CD4-positive, alpha-beta memory T cell (primary cell): ENCODE results near the gene OR4C45. TPM values are rescaled to one million over a fixed set of nuclear protein-coding genes. Genes with fewer than 3 reads are reported as not detected.
"Not testable (repeated sequence)": the region's sequence is repeated elsewhere in the genome, so short reads cannot be mapped to it uniquely, and the experiment has no call there.

Experiments used
- CTCF ChIA-PET: fragments of 350-600 bp; sonication (Branson Sonifier 250); formaldehyde crosslinking; loops from one replicate; lab custom pipeline; 2021; ENCODE audit warnings: inconsistent platforms; ENCODE audit not compliant: partially characterized antibody; lab: Charles Lee
- POLR2A ChIA-PET: fragments of 350-600 bp; sonication (Branson Sonifier 250); formaldehyde crosslinking; loops from one replicate; lab custom pipeline; 2021; ENCODE audit not compliant: partially characterized antibody; lab: Charles Lee
- DNase-seq, 5 donors: peaks; one replicate each; pipeline versions ENCODE4 v3.0.0 to v3.0.0-alpha.2; 2020 to 2022; ENCODE audit warnings: mixed read lengths in 1 of 5
- H3K27ac ChIP-seq: one replicate; pipeline ENCODE4 v1.7.0; 2013; ENCODE audit warnings: low read depth, low read length
- H3K27me3 ChIP-seq: 2 replicates; pipeline ENCODE4 v1.7.0; 2013; ENCODE audit warnings: mild to moderate bottlenecking, low read length, moderate library complexity; ENCODE audit not compliant: insufficient read depth
- H3K36me3 ChIP-seq: 2 replicates; pipeline ENCODE4 v1.7.0; 2013; ENCODE audit warnings: mild to moderate bottlenecking, low read length, moderate library complexity; ENCODE audit not compliant: insufficient read depth
- H3K4me1 ChIP-seq: 2 replicates; pipeline ENCODE4 v1.7.0; 2013; ENCODE audit warnings: mild to moderate bottlenecking, low read length, moderate library complexity; ENCODE audit not compliant: insufficient read depth
- H3K4me3 ChIP-seq, 2 donors: one replicate each; pipeline ENCODE4 v1.7.0; 2013; ENCODE audit warnings: low read length in 2 of 2, mild to moderate bottlenecking in 1 of 2
- H3K9me3 ChIP-seq, 2 donors: one replicate each; pipeline ENCODE4 v1.7.0; 2013; ENCODE audit warnings: low read length in 2 of 2, control low read depth in 1 of 2; ENCODE audit not compliant: control insufficient read depth in 1 of 2
- H3K27ac Mint-ChIP-seq, 7 donors: one replicate each; pipeline ENCODE4 v1.8.0; 2020 to 2021; ENCODE audit warnings: mixed read lengths in 7 of 7, mild to moderate bottlenecking in 6 of 7, inconsistent platforms in 3 of 7, moderate library complexity in 3 of 7
- H3K27me3 Mint-ChIP-seq, 2 donors: one replicate each; pipeline ENCODE4 v1.8.0; 2020 to 2021; ENCODE audit warnings: mixed read lengths in 2 of 2
- H3K36me3 Mint-ChIP-seq, 2 donors: one replicate each; pipeline ENCODE4 v1.8.0; 2020 to 2021; ENCODE audit warnings: mixed read lengths in 2 of 2, inconsistent platforms in 1 of 2, mild to moderate bottlenecking in 1 of 2
- H3K4me1 Mint-ChIP-seq, 4 donors: one replicate each; pipeline ENCODE4 v1.8.0; 2020 to 2021; ENCODE audit warnings: mixed read lengths in 4 of 4, mild to moderate bottlenecking in 1 of 4
- H3K4me3 Mint-ChIP-seq, 8 donors: one replicate each; pipeline ENCODE4 v1.8.0; 2020 to 2021; ENCODE audit warnings: mixed read lengths in 8 of 8, mild to moderate bottlenecking in 7 of 8, moderate library complexity in 6 of 8, inconsistent platforms in 3 of 8
- H3K9me3 Mint-ChIP-seq, 8 donors: one replicate each; pipeline ENCODE4 v1.8.0; 2020 to 2021; ENCODE audit warnings: mixed read lengths in 8 of 8, mild to moderate bottlenecking in 5 of 8, inconsistent platforms in 3 of 8, moderate library complexity in 1 of 8
- intact Hi-C: fragments of 100-400 bp; cut with micrococcal nuclease; formaldehyde crosslinking; loops from one replicate; pipeline ENCODE4 v1.15.1; 2023
- polyA plus RNA-seq, 2 donors: library from polyadenylated mRNA; unstranded; fragments of 300-500 nt; fragmentation: Illumina TruSeq; gene quantifications; one replicate each; pipeline ENCODE4 v1.2.3, GENCODE V29; 2021
- total RNA-seq, 2 experiments: library from RNA; stranded (reverse); gene quantifications; one replicate each; pipeline ENCODE4 v1.2.3, GENCODE V29; 2021

The OR4C45 gene
- total and polyA plus RNA-seq, 4 experiments from 2014 or later = not detected

DNA sequence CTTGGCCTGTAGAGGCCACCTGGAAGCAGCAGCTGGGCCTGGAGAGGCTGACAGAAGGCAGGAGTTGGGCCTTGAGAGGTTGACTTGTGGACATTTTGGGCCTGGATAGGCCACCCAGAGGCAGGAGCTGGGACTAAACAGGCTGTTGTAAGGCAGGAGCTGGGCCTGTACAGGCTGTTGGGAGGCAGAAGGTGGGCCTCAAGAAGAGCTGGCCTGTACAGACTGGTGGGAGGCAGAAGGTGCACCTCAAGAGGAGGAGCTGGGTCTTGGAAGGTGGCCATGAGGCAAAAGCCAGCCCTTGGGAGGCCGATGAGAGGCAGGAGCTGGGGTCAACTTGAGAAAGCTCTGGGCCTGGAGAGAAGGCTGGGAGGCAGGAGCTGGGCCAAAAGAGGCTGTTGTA is 45.3 kb downstream of the OR4C45 start:
- Histone ChIP-seq H3K27me3 (no peaks in the 10 kb centered on the region), H3K4me3 (no peak overlapping the region), H3K36me3 (no peaks in the 10 kb centered on the region), H3K27ac (no peak overlapping the region), H3K9me3 (no peaks in the 10 kb centered on the region), H3K4me1 (no peaks in the 10 kb centered on the region)
- POLR2A ChIA-PET = no interaction called here
- H3K36me3 Mint-ChIP-seq = no peaks in the 10 kb centered on the region
- H3K27me3 Mint-ChIP-seq = no peaks in the 10 kb centered on the region
- intact Hi-C loops = no loop called here
- H3K4me1 Mint-ChIP-seq = peaks cover 0 to 4% (median 0%) of the 10 kb centered on the region in 4 donors
- CTCF ChIA-PET = no interaction called here
- peaks cover 0 to 24% (median 3%) of the 10 kb centered on the region in 8 donors for H3K9me3 Mint-ChIP-seq
- no peak for DNase-seq
- no peak overlapping the region for H3K4me3 Mint-ChIP-seq
- no peak overlapping the region for H3K27ac Mint-ChIP-seq

- CTCF ChIA-PET, H3K36me3 ChIP-seq, POLR2A ChIA-PET, H3K9me3 ChIP-seq, DNase-seq, H3K27ac ChIP-seq, H3K4me3 ChIP-seq, H3K4me3 Mint-ChIP-seq, H3K27ac Mint-ChIP-seq, intact Hi-C loops, H3K4me1 Mint-ChIP-seq, H3K27me3 Mint-ChIP-seq, H3K4me1 ChIP-seq, H3K27me3 ChIP-seq, H3K36me3 Mint-ChIP-seq: not testable (repeated sequence)
- H3K9me3 Mint-ChIP-seq = peaks cover 0 to 25% (median 5%) of the 10 kb centered on the region in 8 donors
Measured at GRCh38 chr11:50078946-50079345, 46.3 kb downstream of the OR4C45 start.

DNA sequence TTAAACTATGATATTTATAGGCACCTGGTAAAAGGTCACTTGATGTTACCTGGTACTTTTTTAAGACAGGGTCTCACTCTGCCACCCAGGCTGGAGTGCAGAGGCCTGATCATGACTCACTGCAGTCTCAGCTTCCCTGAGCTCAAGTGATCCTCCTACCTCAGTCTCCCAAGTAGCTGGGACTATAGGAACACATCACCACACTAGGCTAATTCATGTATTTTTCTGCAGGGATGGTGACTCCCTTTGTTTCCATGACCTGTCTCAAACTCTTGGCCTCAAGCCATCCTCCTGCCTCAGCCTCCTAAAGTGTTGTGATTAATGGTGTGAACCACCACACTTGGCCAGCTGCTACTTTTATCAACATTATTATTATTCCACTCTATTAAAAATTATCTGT is 47.6 kb downstream of the OR4C45 start:
- no peak overlapping the region for H3K27ac ChIP-seq
- no peaks in the 10 kb centered on the region for H3K36me3 ChIP-seq
- H3K27me3 ChIP-seq = no peaks in the 10 kb centered on the region
- H3K9me3 ChIP-seq = no peaks in the 10 kb centered on the region
- Mint-ChIP-seq H3K9me3 (peaks cover 0 to 19% (median 5%) of the 10 kb centered on the region in 8 donors), H3K27me3 (no peaks in the 10 kb centered on the region), H3K4me1 (peaks cover 0 to 4% (median 0%) of the 10 kb centered on the region in 4 donors), H3K27ac (peak overlapping the region in 1 of 7 donors; percentile 39), H3K36me3 (no peaks in the 10 kb centered on the region), H3K4me3 (no peak overlapping the region)
- no peaks in the 10 kb centered on the region for H3K4me1 ChIP-seq
- no peak overlapping the region for H3K4me3 ChIP-seq
- intact Hi-C loops = no loop called here
- POLR2A ChIA-PET = no interaction called here
- no peak for DNase-seq
- CTCF ChIA-PET = no interaction called here

Other genes with a start within 250 kb of the OR4C45 start
- not detected for gene OR4C13, start 80.5 kb upstream of the OR4C45 start, total RNA-seq
- not detected for gene OR4C13, start 80.5 kb upstream of the OR4C45 start, polyA plus RNA-seq
- not detected for gene OR4C12, start 50.3 kb upstream of the OR4C45 start, total RNA-seq
- gene OR4C12, start 50.3 kb upstream of the OR4C45 start, polyA plus RNA-seq = not detected